Midbrain (tissue), 1 donor: ENCODE results near the gene LRRC8C.

Source experiments
- DNase-seq: peaks from one replicate; lab custom pipeline; 2025; lab: John Stamatoyannopoulos, UW

The LRRC8C gene

GRCh38 chr1:89763649-89763986 lies 130.7 kb downstream of the LRRC8C start:
- DNase-seq, result no peak

- DNase-seq, result no peak
These were observed 132.9 kb downstream of the LRRC8C start for GRCh38 chr1:89765774-89766173.

- DNase-seq, result no peak
These were observed 134.7 kb downstream of the LRRC8C start for GRCh38 chr1:89767618-89768017.
